GM21576 (cell line): Measurements from ENCODE around the gene FGGY.
"Not testable (repeated sequence)": the region's sequence is repeated elsewhere in the genome, so short reads cannot be mapped to it uniquely, and the experiment has no call there.

Source experiments
- ATAC-seq: cut with Tn5 transposase; IDR thresholded peaks from one replicate; pipeline ENCODE4 v1.9.1; 2021; ENCODE audit warnings: mild to moderate bottlenecking, moderate library complexity; ENCODE audit not compliant: unreplicated experiment

FGGY gene

GRCh38 chr1:59609245-59609644 lies 312.4 kb downstream of the FGGY start:
- ATAC-seq: no peak

- ATAC-seq: not testable (repeated sequence)
These were observed 313.6 kb downstream of the FGGY start for GRCh38 chr1:59610499-59610898.

DNA sequence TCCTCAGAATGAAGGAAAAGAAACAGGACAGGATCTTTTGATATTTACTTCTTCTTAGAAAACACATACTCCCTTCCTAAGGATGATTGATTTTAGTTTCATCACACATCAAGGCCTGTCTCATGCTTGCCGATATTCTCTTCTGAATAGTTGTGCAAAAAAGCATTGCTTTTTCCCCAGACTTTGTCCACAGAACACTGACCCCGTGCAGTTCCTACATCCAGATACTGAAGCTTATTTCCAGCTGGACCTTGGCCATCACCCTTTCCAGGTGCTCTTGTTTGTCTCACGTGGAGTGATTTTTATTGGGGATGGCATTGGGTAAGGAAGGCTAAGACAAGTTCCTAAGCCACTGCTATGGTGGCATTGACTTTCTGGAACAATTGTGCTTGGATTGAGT lies 320.5 kb downstream of the FGGY start:
- ATAC-seq: no peak

- ATAC-seq: no peak
These were observed 322.7 kb downstream of the FGGY start for GRCh38 chr1:59619557-59619956.

- no peak for ATAC-seq
These were observed 328.5 kb downstream of the FGGY start for GRCh38 chr1:59625384-59625783.

DNA sequence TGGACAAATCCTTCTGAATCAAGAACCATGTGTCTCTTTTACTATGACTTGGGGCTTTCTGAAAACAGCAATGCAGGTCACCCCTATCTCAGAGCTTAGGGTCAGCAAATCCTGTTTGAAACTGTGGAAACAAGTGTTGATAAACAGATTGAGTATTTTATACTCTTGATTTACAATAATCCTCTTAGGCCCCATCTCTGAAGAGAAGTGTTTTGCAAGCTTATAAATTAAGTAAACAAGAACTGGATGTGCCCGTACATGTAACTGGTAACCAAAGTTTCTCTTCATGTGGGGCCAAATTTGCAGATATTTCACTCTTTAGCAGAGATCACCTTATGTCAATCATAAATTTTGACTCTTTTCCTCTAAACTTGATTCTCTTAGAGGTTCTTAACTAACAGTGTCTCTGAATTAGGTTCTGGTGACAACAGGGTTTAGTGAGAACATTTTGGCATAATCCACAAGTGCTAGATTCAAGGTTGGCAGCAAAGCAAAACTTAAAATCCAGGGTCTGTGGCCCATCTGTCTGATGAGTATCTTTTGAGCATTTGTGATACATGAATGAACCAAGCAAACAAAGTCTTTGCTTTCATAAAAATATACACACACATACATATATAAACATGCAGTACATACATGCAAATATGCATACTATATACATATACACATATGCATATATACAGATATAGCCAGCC lies 334.8 kb downstream of the FGGY start:
- ATAC-seq: no peak

DNA sequence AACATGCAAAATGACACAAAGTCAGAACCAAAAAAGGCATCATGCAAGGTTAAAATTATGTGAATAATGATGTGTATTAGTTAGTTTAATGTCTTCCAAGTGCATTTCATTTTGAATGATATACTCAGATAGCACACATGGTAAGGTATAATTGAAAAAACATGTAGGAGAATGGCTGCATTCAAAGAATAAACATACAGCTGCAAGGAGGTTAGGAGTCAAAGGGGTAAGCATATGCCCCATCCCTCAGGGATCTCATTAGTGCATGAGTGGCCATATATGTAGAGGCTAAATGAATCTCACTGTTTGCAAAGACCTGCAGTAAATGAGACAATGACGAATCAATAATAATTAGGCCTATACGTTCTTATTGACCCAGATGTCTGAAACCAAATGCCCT lies 338.2 kb downstream of the FGGY start:
- ATAC-seq: no peak

GRCh38 chr1:59638231-59638711 lies 341.4 kb downstream of the FGGY start:
- ATAC-seq: no peak

DNA sequence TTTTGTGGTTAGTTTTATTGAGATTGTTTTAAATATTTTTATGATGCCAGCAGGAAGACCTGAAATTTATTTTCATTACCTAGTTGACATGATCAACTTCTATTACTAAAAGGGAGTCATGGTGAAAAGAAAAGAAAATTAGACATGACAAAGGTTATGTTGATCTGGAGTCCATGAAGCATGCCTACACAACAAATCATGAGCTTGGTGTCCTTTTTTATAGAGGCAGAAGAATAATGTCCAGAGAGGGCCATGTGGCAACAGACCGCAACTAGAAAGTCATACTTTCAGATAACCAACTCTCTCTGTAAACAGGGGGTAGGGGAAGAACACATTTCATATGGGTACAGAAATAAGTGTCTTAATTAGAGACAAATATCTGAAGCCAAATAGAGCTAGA lies 342.4 kb downstream of the FGGY start:
- no peak for ATAC-seq

DNA sequence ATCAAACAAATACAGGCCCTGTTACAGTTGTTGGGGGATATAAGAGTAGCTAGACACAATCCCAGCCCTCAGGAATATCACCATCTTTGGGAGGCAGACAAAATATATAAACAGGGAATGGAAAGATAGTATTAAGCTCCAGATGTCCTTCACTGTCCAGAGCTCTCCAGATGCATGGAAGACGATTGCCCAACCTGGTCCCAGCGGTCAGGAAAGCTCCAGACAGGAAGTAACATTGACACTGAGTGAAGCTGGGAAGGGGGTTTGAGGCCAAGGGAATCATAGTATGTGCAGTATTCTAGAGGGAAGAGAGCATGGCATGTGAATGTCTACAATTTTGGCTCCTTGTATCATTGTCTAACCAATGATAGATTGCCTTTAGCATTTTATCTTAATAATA lies 344.0 kb downstream of the FGGY start:
- ATAC-seq: no peak

DNA sequence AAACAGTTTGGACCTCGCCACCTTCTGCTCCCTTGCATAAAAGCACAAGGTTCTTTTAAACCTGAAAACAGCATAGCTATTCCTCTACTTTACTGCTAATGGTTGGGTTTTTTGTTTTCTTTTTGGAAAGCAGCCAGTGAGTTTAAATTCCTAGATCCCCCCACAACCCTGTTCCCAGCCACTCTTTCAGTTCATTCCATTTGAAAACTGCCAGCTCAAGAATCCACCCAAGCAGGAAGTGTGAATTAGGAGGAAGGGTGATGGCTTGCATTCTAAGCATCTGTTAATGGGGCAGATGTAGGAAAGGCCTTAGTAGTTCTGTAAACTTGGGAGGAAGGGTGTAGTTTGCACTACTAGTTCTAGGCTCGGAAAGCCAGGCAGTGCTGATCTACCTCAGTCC lies 344.9 kb downstream of the FGGY start:
- no peak for ATAC-seq

GRCh38 chr1:59643526-59643925 lies 346.6 kb downstream of the FGGY start:
- ATAC-seq: no peak

DNA sequence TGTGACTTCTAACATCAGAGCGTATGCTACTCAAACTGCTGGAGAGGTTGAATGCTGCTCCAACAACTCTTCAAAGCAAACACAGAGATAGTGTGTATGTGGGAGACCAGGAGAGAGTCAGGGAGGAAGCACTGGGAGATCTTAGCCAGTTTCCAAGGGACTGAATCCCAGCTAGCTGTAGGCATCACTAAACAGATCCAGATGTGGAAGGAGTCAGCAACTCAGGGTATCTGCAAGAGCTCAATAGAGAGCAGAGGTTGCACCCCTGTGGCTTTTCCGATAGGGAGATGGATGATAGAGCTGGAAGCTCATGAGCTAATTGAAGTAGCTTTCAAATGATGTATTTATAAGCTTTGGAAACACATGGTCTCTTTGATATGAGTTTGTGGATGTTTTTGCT lies 349.0 kb downstream of the FGGY start:
- ATAC-seq: no peak

DNA sequence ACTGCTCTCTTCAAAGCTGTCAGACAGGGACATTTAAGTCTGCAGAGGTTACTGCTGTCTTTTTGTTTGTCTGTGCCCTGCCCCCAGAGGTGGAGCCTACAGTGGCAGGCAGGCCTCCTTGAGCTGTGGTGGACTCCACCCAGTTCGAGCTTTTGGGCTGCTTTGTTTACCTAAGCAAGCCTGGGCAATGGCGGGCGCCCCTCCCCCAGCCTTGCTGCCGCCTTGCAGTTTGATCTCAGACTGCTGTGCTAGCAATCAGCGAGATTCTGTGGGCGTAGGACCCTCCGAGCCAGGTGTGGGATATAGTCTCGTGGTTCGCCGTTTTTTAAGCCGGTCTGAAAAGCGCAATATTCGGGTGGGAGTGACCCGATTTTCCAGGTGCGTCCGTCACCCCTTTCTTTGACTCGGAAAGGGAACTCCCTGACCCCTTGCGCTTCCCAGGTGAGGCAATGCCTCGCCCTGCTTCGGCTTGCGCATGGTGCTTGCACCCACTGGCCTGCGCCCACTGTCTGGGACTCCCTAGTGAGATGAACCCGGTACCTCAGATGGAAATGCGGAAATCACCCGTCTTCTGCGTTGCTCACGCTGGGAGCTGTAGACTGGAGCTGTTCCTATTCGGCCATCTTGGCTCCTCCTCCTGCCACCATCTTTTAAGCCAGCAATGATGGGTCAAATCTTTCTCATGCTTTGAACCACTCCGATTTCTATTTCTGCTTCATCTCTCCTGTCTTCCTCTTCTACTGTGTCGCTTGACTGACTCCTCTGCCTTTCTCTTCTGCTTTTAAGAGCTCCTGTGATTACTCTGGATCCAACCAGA lies 356.5 kb downstream of the FGGY start:
- ATAC-seq: not testable (repeated sequence)

GRCh38 chr1:59653968-59654367 lies 357.1 kb downstream of the FGGY start:
- no peak for ATAC-seq

DNA sequence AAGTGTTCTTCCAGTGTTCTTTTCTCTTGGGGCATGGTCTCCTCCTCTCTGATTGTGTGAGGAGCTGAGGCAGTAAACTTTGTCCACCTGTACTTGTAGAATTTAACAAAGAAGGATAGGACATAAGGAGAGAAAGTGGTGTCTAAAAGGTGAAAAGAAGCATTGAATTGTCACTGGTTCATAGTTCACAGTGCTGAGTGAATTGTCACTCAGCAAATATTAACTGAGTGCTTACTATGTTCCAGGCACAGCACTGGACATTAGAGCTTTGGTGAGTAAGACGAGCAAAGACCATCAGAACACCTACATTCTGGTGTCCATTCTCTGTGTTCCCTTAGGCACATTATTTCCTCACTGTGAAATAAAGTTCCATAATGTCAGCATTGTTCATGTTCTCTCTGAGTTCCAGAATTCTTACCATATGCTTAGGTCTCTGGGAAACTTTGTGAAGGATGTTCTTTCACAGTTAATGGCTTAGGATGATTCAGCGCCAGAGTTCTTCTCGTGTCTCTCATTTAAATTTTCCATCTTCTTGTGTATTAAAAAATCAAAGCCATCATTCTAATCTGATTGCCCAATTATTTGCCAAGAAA lies 361.1 kb downstream of the FGGY start:
- no peak for ATAC-seq

DNA sequence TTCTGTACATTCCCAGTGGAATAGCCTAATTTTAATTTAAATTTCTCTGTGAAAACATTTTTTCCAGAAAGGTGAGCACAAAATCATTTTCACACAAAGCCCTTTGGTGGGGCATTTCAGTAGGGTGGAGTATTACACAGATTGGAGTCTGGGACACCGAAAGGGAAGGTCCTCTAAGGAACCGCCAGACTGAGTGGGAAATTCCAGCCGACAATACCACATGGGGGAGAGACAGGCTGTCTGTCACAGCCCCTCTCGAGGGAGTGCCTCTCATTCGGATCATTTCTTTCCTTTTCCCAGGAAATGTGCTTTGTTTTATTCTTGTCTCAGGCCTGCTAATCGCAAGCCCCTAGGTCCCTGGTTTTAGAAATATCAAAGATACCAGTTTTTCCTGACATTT lies 367.3 kb downstream of the FGGY start:
- no peak for ATAC-seq

GRCh38 chr1:59666106-59666505 lies 369.2 kb downstream of the FGGY start:
- no peak for ATAC-seq

- ATAC-seq: no peak
These were observed 370.1 kb downstream of the FGGY start for GRCh38 chr1:59667020-59667419.

- no peak for ATAC-seq
These were observed 372.9 kb downstream of the FGGY start for GRCh38 chr1:59669752-59670312.

DNA sequence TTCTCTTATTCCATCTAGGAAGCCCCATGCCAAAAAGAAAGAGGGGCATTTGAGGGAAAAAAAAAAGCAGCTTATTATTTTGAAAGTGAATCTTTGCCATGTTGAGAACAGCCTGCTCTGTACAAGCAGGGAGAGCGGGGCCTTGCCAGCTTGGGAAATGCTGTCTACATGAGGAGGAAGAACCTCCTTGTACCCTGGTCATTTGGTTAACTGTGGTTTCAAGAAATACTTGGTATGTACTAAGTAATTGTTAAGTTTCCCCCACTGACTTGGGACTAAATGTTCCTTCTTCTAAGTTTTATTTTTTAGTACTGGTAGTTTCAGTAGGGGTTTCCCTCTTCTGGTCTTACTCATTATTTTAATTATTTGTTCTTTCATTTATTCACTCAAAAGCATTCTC lies 373.8 kb downstream of the FGGY start:
- ATAC-seq: no peak
